BE2C (cell line): ENCODE data around the gene PHF12.

Experiments used
- DNase-seq: peaks from one replicate; pipeline ENCODE4 v3.0.0-alpha.2; 2020
- H3K27me3 ChIP-seq: fragments of 250-450 bp; sonication (Bioruptor Pico); 2 replicates; pipeline ENCODE4 v1.5.1; 2020; ENCODE audit warnings: mild to moderate bottlenecking
- H3K36me3 ChIP-seq: fragments of 250-450 bp; sonication (Bioruptor Pico); 2 replicates; pipeline ENCODE4 v1.5.1; 2020; ENCODE audit warnings: mild to moderate bottlenecking
- H3K4me1 ChIP-seq: fragments of 250-450 bp; sonication (Bioruptor Pico); 2 replicates; pipeline ENCODE4 v1.5.1; 2020
- H3K4me3 ChIP-seq: 2 replicates; pipeline ENCODE4 v1.5.1; 2011; ENCODE audit warnings: low read depth, low read length
- H3K9me3 ChIP-seq: fragments of 250-450 bp; sonication (Bioruptor Pico); 2 replicates; pipeline ENCODE4 v1.5.1; 2020
- CTCF ChIP-seq: IDR thresholded peaks from 2 replicates; pipeline ENCODE4 v1.5.1; 2012; ENCODE audit warnings: mild to moderate bottlenecking, low read depth, low read length

Gene PHF12

GRCh38 chr17:28988475-28988874 is 37.2 kb upstream of the PHF12 start:
- no peaks in the 10 kb centered on the region for H3K36me3 ChIP-seq
- H3K9me3 ChIP-seq, result no peaks in the 10 kb centered on the region
- no peak overlapping the region for H3K4me3 ChIP-seq
- no peaks in the 10 kb centered on the region for H3K27me3 ChIP-seq
- no peak for DNase-seq
- TF ChIP-seq CTCF, result no peak
- no peaks in the 10 kb centered on the region for H3K4me1 ChIP-seq

GRCh38 chr17:28986714-28987655 is 35.7 kb upstream of the PHF12 start:
- DNase-seq, result no peak
- Histone ChIP-seq H3K4me1 (no peaks in the 10 kb centered on the region), H3K9me3 (no peaks in the 10 kb centered on the region), H3K36me3 (no peaks in the 10 kb centered on the region), H3K4me3 (no peak overlapping the region), H3K27me3 (no peaks in the 10 kb centered on the region)
- no peak for TF ChIP-seq CTCF

GRCh38 chr17:28985950-28986713 is 34.8 kb upstream of the PHF12 start:
- H3K4me1 ChIP-seq, result no peaks in the 10 kb centered on the region
- no peak for TF ChIP-seq CTCF
- no peaks in the 10 kb centered on the region for H3K36me3 ChIP-seq
- no peaks in the 10 kb centered on the region for H3K9me3 ChIP-seq
- no peaks in the 10 kb centered on the region for H3K27me3 ChIP-seq
- no peak overlapping the region for H3K4me3 ChIP-seq
- no peak for DNase-seq

- Histone ChIP-seq H3K9me3 (no peaks in the 10 kb centered on the region), H3K4me1 (no peaks in the 10 kb centered on the region), H3K27me3 (no peaks in the 10 kb centered on the region), H3K4me3 (no peak overlapping the region), H3K36me3 (no peaks in the 10 kb centered on the region)
- no peak for DNase-seq
- no peak for TF ChIP-seq CTCF
Observed at GRCh38 chr17:28983286-28984230, 32.2 kb upstream of the PHF12 start.

GRCh38 chr17:28982131-28982793 is 30.9 kb upstream of the PHF12 start:
- Histone ChIP-seq H3K36me3 (no peaks in the 10 kb centered on the region), H3K4me1 (no peaks in the 10 kb centered on the region), H3K4me3 (no peak overlapping the region), H3K27me3 (no peaks in the 10 kb centered on the region), H3K9me3 (no peaks in the 10 kb centered on the region)
- no peak for DNase-seq
- TF ChIP-seq CTCF, result no peak
